Upper lobe of left lung (tissue), 4 donors: ENCODE measurements around the gene CAPN11.

ENCODE experiments used
- POLR2A ChIP-seq, 4 donors: fragments of 450-650 bp; IDR thresholded peaks; one replicate each; pipeline ENCODE4 v1.5.1; 2016 to 2017; ENCODE audit warnings: antibody characterized with exemption in 4 of 4, mild to moderate bottlenecking in 2 of 4
- POLR2AphosphoS5 ChIP-seq, 2 donors: sonication (generic); formaldehyde crosslinking; IDR thresholded peaks; one replicate each; pipeline ENCODE4 v1.5.1; 2017; ENCODE audit warnings: antibody characterized with exemption in 2 of 2
- TF ChIP-seq, protein P1 (sequence below), 6 experiments: fragments of 450-650 bp in 4 of 6; fragments of 200-600 bp in 2 of 6; sonication (generic) in 2 of 6; IDR thresholded peaks; one replicate each; pipeline ENCODE4 v1.5.1; 2016 to 2019; ENCODE audit warnings: antibody characterized with exemption in 6 of 6

DNA sequence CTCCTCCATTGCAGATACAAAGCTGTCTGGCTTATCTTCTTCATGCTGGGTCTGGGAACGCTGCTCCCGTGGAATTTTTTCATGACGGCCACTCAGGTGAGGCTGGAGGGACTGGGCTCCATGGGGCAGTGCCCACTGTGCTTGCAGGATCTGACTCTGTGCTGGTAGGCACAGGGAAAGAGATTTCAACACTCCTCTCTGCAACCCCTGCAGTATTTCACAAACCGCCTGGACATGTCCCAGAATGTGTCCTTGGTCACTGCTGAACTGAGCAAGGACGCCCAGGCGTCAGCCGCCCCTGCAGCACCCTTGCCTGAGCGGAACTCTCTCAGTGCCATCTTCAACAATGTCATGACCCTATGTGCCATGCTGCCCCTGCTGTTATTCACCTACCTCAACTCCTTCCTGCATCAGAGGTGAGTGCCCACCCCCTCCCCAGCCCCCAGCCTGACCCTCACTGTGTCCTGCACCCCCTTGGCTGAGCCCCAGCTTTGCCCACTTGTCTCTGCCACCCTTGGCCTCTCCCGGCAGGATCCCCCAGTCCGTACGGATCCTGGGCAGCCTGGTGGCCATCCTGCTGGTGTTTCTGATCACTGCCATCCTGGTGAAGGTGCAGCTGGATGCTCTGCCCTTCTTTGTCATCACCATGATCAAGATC is 70.9 kb downstream of the CAPN11 start:
- TF ChIP-seq, protein P1, sequence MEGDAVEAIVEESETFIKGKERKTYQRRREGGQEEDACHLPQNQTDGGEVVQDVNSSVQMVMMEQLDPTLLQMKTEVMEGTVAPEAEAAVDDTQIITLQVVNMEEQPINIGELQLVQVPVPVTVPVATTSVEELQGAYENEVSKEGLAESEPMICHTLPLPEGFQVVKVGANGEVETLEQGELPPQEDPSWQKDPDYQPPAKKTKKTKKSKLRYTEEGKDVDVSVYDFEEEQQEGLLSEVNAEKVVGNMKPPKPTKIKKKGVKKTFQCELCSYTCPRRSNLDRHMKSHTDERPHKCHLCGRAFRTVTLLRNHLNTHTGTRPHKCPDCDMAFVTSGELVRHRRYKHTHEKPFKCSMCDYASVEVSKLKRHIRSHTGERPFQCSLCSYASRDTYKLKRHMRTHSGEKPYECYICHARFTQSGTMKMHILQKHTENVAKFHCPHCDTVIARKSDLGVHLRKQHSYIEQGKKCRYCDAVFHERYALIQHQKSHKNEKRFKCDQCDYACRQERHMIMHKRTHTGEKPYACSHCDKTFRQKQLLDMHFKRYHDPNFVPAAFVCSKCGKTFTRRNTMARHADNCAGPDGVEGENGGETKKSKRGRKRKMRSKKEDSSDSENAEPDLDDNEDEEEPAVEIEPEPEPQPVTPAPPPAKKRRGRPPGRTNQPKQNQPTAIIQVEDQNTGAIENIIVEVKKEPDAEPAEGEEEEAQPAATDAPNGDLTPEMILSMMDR (IDR thresholded peaks at IDR 0.05), result no peak
- TF ChIP-seq POLR2A (IDR thresholded peaks at IDR 0.05) (no peak), POLR2AphosphoS5 (IDR thresholded peaks at IDR 0.05) (no peak)
